ENCODE results near the gene OVCA2. TPM values are rescaled to one million over a fixed set of nuclear protein-coding genes. Genes with fewer than 3 reads are reported as not detected.

Gene OVCA2
- total and polyA plus RNA-seq, 2 donors (not counting 3 experiments of a cell fraction or from before 2014, with no cell fraction given): 41.3 to 84.2 TPM

DNA sequence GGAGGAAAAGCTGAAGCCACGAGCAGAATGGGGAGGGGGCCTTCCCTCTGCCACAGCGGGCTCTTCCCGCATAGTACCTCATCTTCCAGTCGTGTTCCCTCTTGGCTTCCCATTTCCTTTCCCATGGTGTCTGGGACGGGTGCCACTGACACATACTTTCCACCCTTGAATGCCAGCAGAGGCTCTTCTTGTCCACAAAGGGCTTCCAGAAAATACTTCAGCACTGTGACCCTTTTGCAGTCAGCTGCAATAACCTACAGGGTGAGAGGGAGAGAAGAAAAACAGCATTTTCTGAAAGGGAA lies 43.8 kb downstream of the OVCA2 start:
- Histone ChIP-seq H3K9ac (replicated peaks; ENCODE audit: extremely low read depth, insufficient read depth, low read length) (peak overlapping the region; percentile 25), H3K4me3 (replicated peaks in 1 of 3; ENCODE audit: insufficient read depth in 1 of 3, low read depth in 1 of 3, low read length in 3 of 3) (no peak overlapping the region), H3K4me1 (ENCODE audit: control insufficient read depth, extremely low read depth, insufficient read depth, low read length) (peaks cover 66% of the 10 kb centered on the region), H3K9me1 (replicated peaks; ENCODE audit: control insufficient read depth, extremely low read depth, insufficient read depth, low read length) (no peaks in the 10 kb centered on the region), H3K79me2 (ENCODE audit: control insufficient read depth, insufficient read depth, low read length) (no peaks in the 10 kb centered on the region), H3K27ac (ENCODE audit: insufficient read depth, low read depth, low read length) (peak overlapping the region; percentile 71), H4K20me1 (replicated peaks; ENCODE audit: control insufficient read depth, extremely low read depth, insufficient read depth, low read length) (no peaks in the 10 kb centered on the region), H3K27me3 (ENCODE audit: control insufficient read depth in 2 of 2, insufficient read depth in 2 of 2, low read length in 2 of 2) (no peaks in the 10 kb centered on the region), H3K9me3 (replicated peaks; ENCODE audit: control insufficient read depth, insufficient read depth, low read length) (no peaks in the 10 kb centered on the region), H2AFZ (ENCODE audit: low read depth, low read length) (no peak overlapping the region), H3K36me3 (ENCODE audit: control insufficient read depth in 2 of 2, extremely low read depth in 1 of 2, insufficient read depth in 2 of 2, low read length in 2 of 2) (peaks cover 3 to 13% of the 10 kb centered on the region in 2 experiments), H3K4me2 (ENCODE audit: insufficient read depth, low read length) (no peak overlapping the region)
- ChIA-PET POLR2A (no interaction called here), CTCF (interaction anchor here (0.8 to 9.2 kb wide), 13 partner anchors 11 to 159 kb away, joined by 3 to 76 read pairs (median 4); partner anchors contain the start of gene HIC1)
- dilution Hi-C loops (cut with MboI; ENCODE audit: extremely low pct_ligation_motif_present, low sequenced_read_pairs): no loop called here
- no peak for FAIRE-seq
- TF ChIP-seq EZH2 (IDR thresholded peaks at IDR 0.05; ENCODE audit: borderline replicate concordance, low read depth, low read length, severe bottlenecking) (no peak), POLR2AphosphoS5 (IDR thresholded peaks at IDR 0.05; ENCODE audit: insufficient read depth, low read depth, low read length) (no peak), GATA2 (IDR thresholded peaks at IDR 0.05; ENCODE audit: insufficient read depth, insufficient read length, low read depth, low read length) (no peak), JUN (IDR thresholded peaks at IDR 0.05; ENCODE audit: borderline replicate concordance, insufficient read depth, insufficient read length, low read depth) (peak; percentile 68)
- peak; percentile 94 for DNase-seq (ENCODE audit: low read depth, low spot score)
- BruUV-seq (replicated peaks): no TSS peak
- intact Hi-C loops (cut with micrococcal nuclease): loop anchor here (1.0 kb wide), 3 partner anchors 14 to 159 kb away; no protein-coding TSS in a partner anchor

DNA sequence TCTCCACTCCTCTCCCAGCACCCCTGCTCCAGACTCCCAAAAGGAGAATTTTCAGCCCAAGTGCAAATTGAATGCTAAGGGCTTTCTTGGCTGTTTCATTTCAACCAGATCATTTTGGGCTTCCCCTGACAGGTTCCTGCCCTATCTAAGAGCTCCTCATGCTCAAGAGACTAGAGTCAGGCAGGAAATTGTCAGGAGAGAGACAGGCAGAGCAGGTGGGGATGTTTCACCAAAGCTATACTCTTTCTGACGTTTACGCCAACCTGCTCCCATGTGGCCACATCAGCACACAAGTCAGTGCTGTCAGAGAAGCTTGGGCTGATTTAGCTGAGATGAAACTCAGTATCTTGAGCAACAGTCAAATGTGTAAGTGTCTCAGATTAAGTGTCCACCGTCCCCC lies 44.5 kb downstream of the OVCA2 start:
- Histone ChIP-seq H3K27me3 (ENCODE audit: control insufficient read depth in 2 of 2, insufficient read depth in 2 of 2, low read length in 2 of 2) (no peaks in the 10 kb centered on the region), H3K9me1 (replicated peaks; ENCODE audit: control insufficient read depth, extremely low read depth, insufficient read depth, low read length) (no peaks in the 10 kb centered on the region), H2AFZ (ENCODE audit: low read depth, low read length) (no peak overlapping the region), H4K20me1 (replicated peaks; ENCODE audit: control insufficient read depth, extremely low read depth, insufficient read depth, low read length) (no peaks in the 10 kb centered on the region), H3K4me2 (ENCODE audit: insufficient read depth, low read length) (no peak overlapping the region), H3K4me1 (ENCODE audit: control insufficient read depth, extremely low read depth, insufficient read depth, low read length) (peaks cover 73% of the 10 kb centered on the region), H3K4me3 (replicated peaks in 1 of 3; ENCODE audit: insufficient read depth in 1 of 3, low read depth in 1 of 3, low read length in 3 of 3) (no peak overlapping the region), H3K27ac (ENCODE audit: insufficient read depth, low read depth, low read length) (peak overlapping the region; percentile 71), H3K79me2 (ENCODE audit: control insufficient read depth, insufficient read depth, low read length) (no peaks in the 10 kb centered on the region), H3K9ac (replicated peaks; ENCODE audit: extremely low read depth, insufficient read depth, low read length) (no peak overlapping the region), H3K36me3 (ENCODE audit: control insufficient read depth in 2 of 2, extremely low read depth in 1 of 2, insufficient read depth in 2 of 2, low read length in 2 of 2) (peaks cover 3 to 9% of the 10 kb centered on the region in 2 experiments), H3K9me3 (replicated peaks; ENCODE audit: control insufficient read depth, insufficient read depth, low read length) (no peaks in the 10 kb centered on the region)
- BruUV-seq (replicated peaks): no TSS peak
- no peak for TF ChIP-seq POLR2AphosphoS5 (IDR thresholded peaks at IDR 0.05; ENCODE audit: insufficient read depth, low read depth, low read length)
- no peak for TF ChIP-seq EZH2 (IDR thresholded peaks at IDR 0.05; ENCODE audit: borderline replicate concordance, low read depth, low read length, severe bottlenecking)
- no peak for TF ChIP-seq POLR2A (IDR thresholded peaks at IDR 0.05; ENCODE audit: low read depth, low read length)
- TF ChIP-seq, protein P1, sequence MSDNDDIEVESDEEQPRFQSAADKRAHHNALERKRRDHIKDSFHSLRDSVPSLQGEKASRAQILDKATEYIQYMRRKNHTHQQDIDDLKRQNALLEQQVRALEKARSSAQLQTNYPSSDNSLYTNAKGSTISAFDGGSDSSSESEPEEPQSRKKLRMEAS (IDR thresholded peaks at IDR 0.05; ENCODE audit: insufficient read depth, insufficient read length): no peak
- TF ChIP-seq, protein P2, sequence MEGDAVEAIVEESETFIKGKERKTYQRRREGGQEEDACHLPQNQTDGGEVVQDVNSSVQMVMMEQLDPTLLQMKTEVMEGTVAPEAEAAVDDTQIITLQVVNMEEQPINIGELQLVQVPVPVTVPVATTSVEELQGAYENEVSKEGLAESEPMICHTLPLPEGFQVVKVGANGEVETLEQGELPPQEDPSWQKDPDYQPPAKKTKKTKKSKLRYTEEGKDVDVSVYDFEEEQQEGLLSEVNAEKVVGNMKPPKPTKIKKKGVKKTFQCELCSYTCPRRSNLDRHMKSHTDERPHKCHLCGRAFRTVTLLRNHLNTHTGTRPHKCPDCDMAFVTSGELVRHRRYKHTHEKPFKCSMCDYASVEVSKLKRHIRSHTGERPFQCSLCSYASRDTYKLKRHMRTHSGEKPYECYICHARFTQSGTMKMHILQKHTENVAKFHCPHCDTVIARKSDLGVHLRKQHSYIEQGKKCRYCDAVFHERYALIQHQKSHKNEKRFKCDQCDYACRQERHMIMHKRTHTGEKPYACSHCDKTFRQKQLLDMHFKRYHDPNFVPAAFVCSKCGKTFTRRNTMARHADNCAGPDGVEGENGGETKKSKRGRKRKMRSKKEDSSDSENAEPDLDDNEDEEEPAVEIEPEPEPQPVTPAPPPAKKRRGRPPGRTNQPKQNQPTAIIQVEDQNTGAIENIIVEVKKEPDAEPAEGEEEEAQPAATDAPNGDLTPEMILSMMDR (IDR thresholded peaks at IDR 0.05; ENCODE audit: extremely low read depth in 1 of 2, insufficient read depth in 1 of 2, low read depth in 1 of 2, low read length in 2 of 2): no peak
- no peak for DNase-seq (ENCODE audit: low read depth, low spot score)
- ChIA-PET CTCF (interaction anchor here (0.8 to 9.2 kb wide), 14 partner anchors 11 to 159 kb away, joined by 3 to 76 read pairs (median 4); partner anchors contain the start of gene HIC1), POLR2A (interaction anchor here (0.7 kb wide), 1 partner anchor 93 kb away, joined by 3 read pairs; no protein-coding TSS in a partner anchor)
- dilution Hi-C loops (cut with MboI; ENCODE audit: extremely low pct_ligation_motif_present, low sequenced_read_pairs) (no loop called here), intact Hi-C loops (cut with micrococcal nuclease) (no loop called here)
- FAIRE-seq: no peak

Data from endothelial cell of umbilical vein (primary cell).